ENCODE results near the gene TRIM28. TPM values are rescaled to one million over a fixed set of nuclear protein-coding genes. Genes with fewer than 3 reads are reported as not detected.
A peak's percentile ranks its signal among the peaks of the same experiment; 100 is the strongest.
"Not testable (repeated sequence)": the region's sequence is repeated elsewhere in the genome, so short reads cannot be mapped to it uniquely, and the experiment has no call there.

Gene TRIM28
- total RNA-seq, 1 experiment from 2014 or later: 542 TPM

GRCh38 chr19:58569943-58570670, 26.2 kb downstream of the TRIM28 start:
- in situ Hi-C loops (cut with HindIII; ENCODE audit: low pct_unique_long_range_greater_than_20kb, low sequenced_read_pairs): no loop called here
- no peak for DNase-seq (ENCODE audit: low read depth)

GRCh38 chr19:58570770-58571574, 27.1 kb downstream of the TRIM28 start:
- no peak for DNase-seq (ENCODE audit: low read depth)
- in situ Hi-C loops (cut with HindIII; ENCODE audit: low pct_unique_long_range_greater_than_20kb, low sequenced_read_pairs): no loop called here

GRCh38 chr19:58571575-58571947, 27.7 kb downstream of the TRIM28 start:
- in situ Hi-C loops (cut with HindIII; ENCODE audit: low pct_unique_long_range_greater_than_20kb, low sequenced_read_pairs): no loop called here
- DNase-seq (ENCODE audit: low read depth): no peak

- in situ Hi-C loops (cut with HindIII; ENCODE audit: low pct_unique_long_range_greater_than_20kb, low sequenced_read_pairs): no loop called here
Observed at GRCh38 chr19:58572026-58572817, 28.4 kb downstream of the TRIM28 start.

GRCh38 chr19:58572818-58573657, 29.2 kb downstream of the TRIM28 start, which contains the start of gene MZF1:
TSS of gene MZF1 (minus strand) at chr19:58573335. CDS start at chr19:58571389, 1,946 bp downstream.
- in situ Hi-C loops (cut with HindIII; ENCODE audit: low pct_unique_long_range_greater_than_20kb, low sequenced_read_pairs): no loop called here
- DNase-seq (ENCODE audit: low read depth): peak; percentile 100

More at GRCh38 chr19:58572026-58572817, 28.4 kb downstream of the TRIM28 start:
- no peak for DNase-seq (ENCODE audit: low read depth)

- in situ Hi-C loops (cut with HindIII; ENCODE audit: low pct_unique_long_range_greater_than_20kb, low sequenced_read_pairs): no loop called here
- DNase-seq (ENCODE audit: low read depth): no peak
Observed at GRCh38 chr19:58573658-58574164, 29.8 kb downstream of the TRIM28 start.

- DNase-seq (ENCODE audit: low read depth): peak; percentile 98
- in situ Hi-C loops (cut with HindIII; ENCODE audit: low pct_unique_long_range_greater_than_20kb, low sequenced_read_pairs): no loop called here
Observed at GRCh38 chr19:58575183-58576041, 31.5 kb downstream of the TRIM28 start.

- in situ Hi-C loops (cut with HindIII; ENCODE audit: low pct_unique_long_range_greater_than_20kb, low sequenced_read_pairs): not testable (repeated sequence)
Observed at GRCh38 chr19:58577581-58577980, 33.7 kb downstream of the TRIM28 start.

GRCh38 chr19:58578012-58578925, 34.4 kb downstream of the TRIM28 start:
- in situ Hi-C loops (cut with HindIII; ENCODE audit: low pct_unique_long_range_greater_than_20kb, low sequenced_read_pairs): no loop called here
- no peak for DNase-seq (ENCODE audit: low read depth)

More at GRCh38 chr19:58577581-58577980, 33.7 kb downstream of the TRIM28 start:
- not testable (repeated sequence) for DNase-seq (ENCODE audit: low read depth)

GRCh38 chr19:58579473-58580142, 35.7 kb downstream of the TRIM28 start:
- DNase-seq (ENCODE audit: low read depth): no peak
- in situ Hi-C loops (cut with HindIII; ENCODE audit: low pct_unique_long_range_greater_than_20kb, low sequenced_read_pairs): no loop called here

- in situ Hi-C loops (cut with HindIII; ENCODE audit: low pct_unique_long_range_greater_than_20kb, low sequenced_read_pairs): no loop called here
- DNase-seq (ENCODE audit: low read depth): no peak
Observed at GRCh38 chr19:58581227-58582141, 37.6 kb downstream of the TRIM28 start.

- in situ Hi-C loops (cut with HindIII; ENCODE audit: low pct_unique_long_range_greater_than_20kb, low sequenced_read_pairs): no loop called here
- no peak for DNase-seq (ENCODE audit: low read depth)
Observed at GRCh38 chr19:58582985-58583384, 39.1 kb downstream of the TRIM28 start.

GRCh38 chr19:58584498-58585441, 40.9 kb downstream of the TRIM28 start:
- DNase-seq (ENCODE audit: low read depth): no peak
- in situ Hi-C loops (cut with HindIII; ENCODE audit: low pct_unique_long_range_greater_than_20kb, low sequenced_read_pairs): no loop called here

All from Caki2 (cell line).